HL-60 (cell line): ENCODE data around the gene GSTO2.

Experiments used
- POLR2AphosphoS5 ChIP-seq: IDR thresholded peaks from 2 replicates; pipeline ENCODE4 v1.6.1; 2012; ENCODE audit warnings: low read depth
- SPI1 ChIP-seq: IDR thresholded peaks from 2 replicates; pipeline ENCODE4 v1.6.1; 2012; ENCODE audit warnings: low read depth, mild to moderate bottlenecking, borderline replicate concordance
- TF ChIP-seq, protein P1 (sequence below): IDR thresholded peaks from one replicate; pipeline ENCODE4 v1.5.1; 2011; ENCODE audit warnings: low read length, control low read depth, inconsistent platforms; ENCODE audit not compliant: insufficient read depth
- TF ChIP-seq, protein P2 (sequence below): IDR thresholded peaks from 2 replicates; pipeline ENCODE4 v1.6.1; 2012; ENCODE audit warnings: low read depth; ENCODE audit not compliant: insufficient replicate concordance

DNA sequence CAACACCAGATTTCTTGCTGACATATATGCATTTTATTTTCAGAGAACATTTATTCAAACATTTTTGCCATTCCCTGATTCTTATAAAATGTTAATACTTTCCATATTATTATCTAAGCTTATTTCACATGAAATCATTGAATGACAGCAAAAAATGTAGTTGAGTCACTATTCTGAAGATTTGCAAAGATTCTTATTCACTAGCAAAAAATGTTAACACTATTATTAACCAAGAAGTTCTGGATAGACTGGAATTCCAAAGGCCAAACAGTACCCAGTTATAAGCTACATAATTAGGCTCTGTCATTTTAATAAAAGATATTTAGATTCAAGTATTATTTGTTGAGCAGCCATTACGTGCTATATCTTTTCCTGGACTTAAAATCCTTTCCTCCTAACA is 4.3 kb downstream of the GSTO2 start:
- TF ChIP-seq, protein P1, sequence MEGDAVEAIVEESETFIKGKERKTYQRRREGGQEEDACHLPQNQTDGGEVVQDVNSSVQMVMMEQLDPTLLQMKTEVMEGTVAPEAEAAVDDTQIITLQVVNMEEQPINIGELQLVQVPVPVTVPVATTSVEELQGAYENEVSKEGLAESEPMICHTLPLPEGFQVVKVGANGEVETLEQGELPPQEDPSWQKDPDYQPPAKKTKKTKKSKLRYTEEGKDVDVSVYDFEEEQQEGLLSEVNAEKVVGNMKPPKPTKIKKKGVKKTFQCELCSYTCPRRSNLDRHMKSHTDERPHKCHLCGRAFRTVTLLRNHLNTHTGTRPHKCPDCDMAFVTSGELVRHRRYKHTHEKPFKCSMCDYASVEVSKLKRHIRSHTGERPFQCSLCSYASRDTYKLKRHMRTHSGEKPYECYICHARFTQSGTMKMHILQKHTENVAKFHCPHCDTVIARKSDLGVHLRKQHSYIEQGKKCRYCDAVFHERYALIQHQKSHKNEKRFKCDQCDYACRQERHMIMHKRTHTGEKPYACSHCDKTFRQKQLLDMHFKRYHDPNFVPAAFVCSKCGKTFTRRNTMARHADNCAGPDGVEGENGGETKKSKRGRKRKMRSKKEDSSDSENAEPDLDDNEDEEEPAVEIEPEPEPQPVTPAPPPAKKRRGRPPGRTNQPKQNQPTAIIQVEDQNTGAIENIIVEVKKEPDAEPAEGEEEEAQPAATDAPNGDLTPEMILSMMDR: no peak
- TF ChIP-seq POLR2AphosphoS5 (no peak), SPI1 (no peak)
- TF ChIP-seq, protein P2, sequence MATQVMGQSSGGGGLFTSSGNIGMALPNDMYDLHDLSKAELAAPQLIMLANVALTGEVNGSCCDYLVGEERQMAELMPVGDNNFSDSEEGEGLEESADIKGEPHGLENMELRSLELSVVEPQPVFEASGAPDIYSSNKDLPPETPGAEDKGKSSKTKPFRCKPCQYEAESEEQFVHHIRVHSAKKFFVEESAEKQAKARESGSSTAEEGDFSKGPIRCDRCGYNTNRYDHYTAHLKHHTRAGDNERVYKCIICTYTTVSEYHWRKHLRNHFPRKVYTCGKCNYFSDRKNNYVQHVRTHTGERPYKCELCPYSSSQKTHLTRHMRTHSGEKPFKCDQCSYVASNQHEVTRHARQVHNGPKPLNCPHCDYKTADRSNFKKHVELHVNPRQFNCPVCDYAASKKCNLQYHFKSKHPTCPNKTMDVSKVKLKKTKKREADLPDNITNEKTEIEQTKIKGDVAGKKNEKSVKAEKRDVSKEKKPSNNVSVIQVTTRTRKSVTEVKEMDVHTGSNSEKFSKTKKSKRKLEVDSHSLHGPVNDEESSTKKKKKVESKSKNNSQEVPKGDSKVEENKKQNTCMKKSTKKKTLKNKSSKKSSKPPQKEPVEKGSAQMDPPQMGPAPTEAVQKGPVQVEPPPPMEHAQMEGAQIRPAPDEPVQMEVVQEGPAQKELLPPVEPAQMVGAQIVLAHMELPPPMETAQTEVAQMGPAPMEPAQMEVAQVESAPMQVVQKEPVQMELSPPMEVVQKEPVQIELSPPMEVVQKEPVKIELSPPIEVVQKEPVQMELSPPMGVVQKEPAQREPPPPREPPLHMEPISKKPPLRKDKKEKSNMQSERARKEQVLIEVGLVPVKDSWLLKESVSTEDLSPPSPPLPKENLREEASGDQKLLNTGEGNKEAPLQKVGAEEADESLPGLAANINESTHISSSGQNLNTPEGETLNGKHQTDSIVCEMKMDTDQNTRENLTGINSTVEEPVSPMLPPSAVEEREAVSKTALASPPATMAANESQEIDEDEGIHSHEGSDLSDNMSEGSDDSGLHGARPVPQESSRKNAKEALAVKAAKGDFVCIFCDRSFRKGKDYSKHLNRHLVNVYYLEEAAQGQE: no peak
